Peyer's patch (tissue), 4 donors: ENCODE measurements around the gene ZNF747.

Experiments used
- CTCF ChIP-seq, 6 experiments: fragments of 450-650 bp in 4 of 6; fragments of 200-600 bp in 2 of 6; sonication (generic) in 1 of 6; IDR thresholded peaks; one replicate each; pipeline ENCODE4 v1.5.1; 2017 to 2019; ENCODE audit warnings: antibody characterized with exemption in 6 of 6, mild to moderate bottlenecking in 3 of 6, moderate library complexity in 1 of 6
- POLR2A ChIP-seq, 2 donors: fragments of 450-650 bp; IDR thresholded peaks; one replicate each; pipeline ENCODE4 v1.5.1; 2017; ENCODE audit warnings: antibody characterized with exemption in 2 of 2, mild to moderate bottlenecking in 2 of 2, moderate library complexity in 2 of 2

GRCh38 chr16:30481381-30481780, 53.3 kb downstream of the ZNF747 start:
- TF ChIP-seq CTCF (IDR thresholded peaks at IDR 0.05): no peak
- TF ChIP-seq POLR2A (IDR thresholded peaks at IDR 0.05): no peak
